ENCODE results near the gene CFAP97D2. TPM values are rescaled to one million over a fixed set of nuclear protein-coding genes. Genes with fewer than 3 reads are reported as not detected.
"Not testable (repeated sequence)": the region's sequence is repeated elsewhere in the genome, so short reads cannot be mapped to it uniquely, and the experiment has no call there.

CFAP97D2 gene
- total RNA-seq, 4 donors from 2014 or later, result not detected

DNA sequence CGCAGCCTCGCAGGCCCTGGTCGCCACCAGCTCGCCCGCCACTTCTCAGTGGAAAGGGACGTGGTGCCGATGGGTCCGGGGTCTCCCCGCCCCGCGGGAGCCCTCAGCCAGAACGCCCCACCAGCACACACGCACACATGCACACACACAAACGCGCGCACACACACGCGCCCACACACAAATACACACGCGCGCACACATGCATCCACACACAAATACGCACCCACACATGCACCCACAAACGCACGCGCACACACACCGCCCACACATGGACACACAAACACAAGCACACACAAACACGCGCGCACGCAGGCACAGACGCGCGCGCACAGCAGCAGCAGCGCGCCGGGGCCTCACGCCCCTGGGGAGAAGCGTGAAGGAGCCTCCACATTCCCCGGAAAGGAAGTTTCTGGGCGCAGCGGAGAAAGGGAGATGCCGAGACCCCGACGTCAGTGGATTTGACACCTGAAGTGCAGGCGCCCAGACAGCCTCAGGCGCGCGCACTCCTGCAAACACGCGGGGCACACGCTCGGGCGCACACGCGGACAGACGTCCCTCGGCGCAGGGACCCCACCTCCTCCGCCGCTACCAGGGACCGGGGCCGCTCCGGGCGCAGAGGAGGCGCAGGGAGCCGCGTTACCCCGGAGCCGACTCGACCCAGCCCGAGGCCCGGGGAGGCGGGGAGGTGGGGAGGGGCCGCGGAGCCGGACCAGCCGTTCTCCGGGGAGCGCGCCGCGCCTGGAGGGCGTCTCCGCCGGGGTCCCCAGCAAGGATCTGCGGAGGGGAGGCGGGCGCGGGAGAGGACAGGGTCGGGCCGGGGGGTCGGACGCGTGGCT, 47.3 kb upstream of the CFAP97D2 start:
- peaks cover 35 to 45% of the 10 kb centered on the region in 2 donors for H3K4me1 ChIP-seq
- DNase-seq, result peak; percentile 28 to 44
- intact Hi-C loops (cut with DNase I), result no loop called here

GRCh38 chr13:114132419-114133121, 46.5 kb upstream of the CFAP97D2 start, which contains the start of gene RASA3:
Gene RASA3 (minus strand): TSS chr13:114132623. CDS start chr13:114132489, 134 bp downstream.
- peaks cover 35 to 45% of the 10 kb centered on the region in 2 donors for H3K4me1 ChIP-seq
- no peaks in the 10 kb centered on the region for H3K9me3 ChIP-seq
- H3K27me3 ChIP-seq, result no peaks in the 10 kb centered on the region
- intact Hi-C loops (cut with DNase I), result no loop called here
- no peaks in the 10 kb centered on the region for H3K36me3 ChIP-seq
- H3K27ac ChIP-seq, result peak within 1 kb of the TSS; percentile 16 to 75 (median 52)
- DNase-seq, result peak; percentile 81
- TF ChIP-seq, protein P1, sequence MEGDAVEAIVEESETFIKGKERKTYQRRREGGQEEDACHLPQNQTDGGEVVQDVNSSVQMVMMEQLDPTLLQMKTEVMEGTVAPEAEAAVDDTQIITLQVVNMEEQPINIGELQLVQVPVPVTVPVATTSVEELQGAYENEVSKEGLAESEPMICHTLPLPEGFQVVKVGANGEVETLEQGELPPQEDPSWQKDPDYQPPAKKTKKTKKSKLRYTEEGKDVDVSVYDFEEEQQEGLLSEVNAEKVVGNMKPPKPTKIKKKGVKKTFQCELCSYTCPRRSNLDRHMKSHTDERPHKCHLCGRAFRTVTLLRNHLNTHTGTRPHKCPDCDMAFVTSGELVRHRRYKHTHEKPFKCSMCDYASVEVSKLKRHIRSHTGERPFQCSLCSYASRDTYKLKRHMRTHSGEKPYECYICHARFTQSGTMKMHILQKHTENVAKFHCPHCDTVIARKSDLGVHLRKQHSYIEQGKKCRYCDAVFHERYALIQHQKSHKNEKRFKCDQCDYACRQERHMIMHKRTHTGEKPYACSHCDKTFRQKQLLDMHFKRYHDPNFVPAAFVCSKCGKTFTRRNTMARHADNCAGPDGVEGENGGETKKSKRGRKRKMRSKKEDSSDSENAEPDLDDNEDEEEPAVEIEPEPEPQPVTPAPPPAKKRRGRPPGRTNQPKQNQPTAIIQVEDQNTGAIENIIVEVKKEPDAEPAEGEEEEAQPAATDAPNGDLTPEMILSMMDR (IDR thresholded peaks at IDR 0.05), result no peak
- peak in 1 of 2 donors; percentile 85 for TF ChIP-seq POLR2A (IDR thresholded peaks at IDR 0.05)
- H3K4me3 ChIP-seq (replicated peaks in 1 of 3), result peak within 1 kb of the TSS; percentile 57 to 75 (median 62)
- 0 to 1% methylated on average over 6 to 20 of the region's 81 CpGs for WGBS, 2 donors

More for the DNA sequence above, 47.3 kb upstream of the CFAP97D2 start:
- Histone ChIP-seq H3K4me3 (replicated peaks in 1 of 3) (peak overlapping the region; percentile 57 to 75 (median 62)), H3K36me3 (no peaks in the 10 kb centered on the region), H3K27me3 (no peaks in the 10 kb centered on the region), H3K27ac (peak overlapping the region; percentile 16 to 58 (median 52)), H3K9me3 (no peaks in the 10 kb centered on the region)
- 1 to 2% methylated on average over 42 to 55 of the region's 95 CpGs for WGBS, 2 donors
- TF ChIP-seq, protein P1 (IDR thresholded peaks at IDR 0.05), result no peak
- no peak for TF ChIP-seq POLR2A (IDR thresholded peaks at IDR 0.05)

- H3K36me3 ChIP-seq; H3K27me3 ChIP-seq; H3K9me3 ChIP-seq; intact Hi-C loops (cut with DNase I); H3K27ac ChIP-seq; DNase-seq: not testable (repeated sequence)
- Histone ChIP-seq H3K4me3 (replicated peaks in 1 of 3) (peak overlapping the region in 1 of 3 donors; percentile 75), H3K4me1 (peaks cover 35 to 45% of the 10 kb centered on the region in 2 donors)
- WGBS, 2 donors, result 0% methylated on average over 1 of the region's 9 CpGs; no CpG with 5 or more reads in 1 of the 2 donors
Measured at GRCh38 chr13:114133126-114133525, 45.9 kb upstream of the CFAP97D2 start.

GRCh38 chr13:114133552-114133951, 45.5 kb upstream of the CFAP97D2 start:
- WGBS, 2 donors, result 75 to 91% methylated on average over 1 of the region's 7 CpGs
- H3K36me3 ChIP-seq; H3K4me3 ChIP-seq (replicated peaks in 1 of 3); H3K9me3 ChIP-seq; intact Hi-C loops (cut with DNase I); H3K27ac ChIP-seq; DNase-seq; H3K27me3 ChIP-seq: not testable (repeated sequence)
- peaks cover 31 to 40% of the 10 kb centered on the region in 2 donors for H3K4me1 ChIP-seq

DNA sequence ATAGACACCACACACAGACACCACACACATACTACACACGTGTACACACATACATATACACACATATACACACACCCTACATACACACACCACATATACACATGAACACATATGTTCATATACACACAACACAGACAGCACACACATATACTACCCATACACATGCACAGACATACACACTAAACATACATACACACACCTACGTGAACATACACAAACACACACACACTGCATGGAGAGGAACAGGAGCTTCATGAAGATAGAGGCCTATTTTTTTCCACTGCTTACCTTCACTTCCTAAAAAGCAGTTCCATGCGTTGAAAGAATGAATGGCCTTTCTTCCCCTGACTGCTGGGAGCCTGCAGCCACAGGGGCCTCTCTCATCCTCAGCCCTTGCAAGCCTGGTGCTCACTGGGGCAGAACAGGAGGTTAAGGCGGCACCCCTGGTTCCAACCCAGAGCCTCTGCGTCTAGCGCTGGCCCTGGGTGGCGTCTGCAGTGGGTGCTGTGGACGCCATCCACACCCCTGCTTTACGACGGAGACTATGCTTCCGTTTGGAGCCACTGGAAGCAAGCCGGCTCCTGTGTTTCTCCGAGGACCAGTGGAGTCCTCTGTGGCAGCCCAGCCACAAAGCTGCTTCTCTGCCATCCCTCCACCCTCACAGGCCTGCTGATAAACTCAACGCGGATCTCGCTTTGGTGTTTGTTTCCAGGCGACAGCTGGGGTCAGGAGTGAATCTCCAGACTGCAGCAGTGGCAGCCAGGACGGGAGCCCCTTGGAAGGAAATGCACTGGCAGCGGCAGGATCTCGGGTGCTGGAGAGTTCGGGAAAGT, 44.7 kb upstream of the CFAP97D2 start:
- intact Hi-C loops (cut with DNase I), result no loop called here
- 30 to 39% methylated on average over 13 to 21 of the region's 21 CpGs for WGBS, 2 donors
- peak overlapping the region; percentile 44 to 60 (median 46) for H3K27ac ChIP-seq

More for the DNA sequence above, 44.7 kb upstream of the CFAP97D2 start:
- TF ChIP-seq, protein P1 (IDR thresholded peaks at IDR 0.05), result no peak
- peak in 1 of 2 donors; percentile 21 for TF ChIP-seq POLR2A (IDR thresholded peaks at IDR 0.05)
- no peaks in the 10 kb centered on the region for H3K9me3 ChIP-seq
- H3K4me1 ChIP-seq, result peaks cover 23 to 33% of the 10 kb centered on the region in 2 donors
- no peak overlapping the region for H3K4me3 ChIP-seq (replicated peaks in 1 of 3)
- no peaks in the 10 kb centered on the region for H3K27me3 ChIP-seq
- DNase-seq, result peak; percentile 76 to 80
- no peaks in the 10 kb centered on the region for H3K36me3 ChIP-seq

Measured in thyroid gland (tissue), 4 donors.